IMR-90 (cell line): ENCODE results near the gene PTPN13.

ENCODE experiments used
- CTCF ChIP-seq: conservative IDR thresholded peaks from 2 replicates; pipeline ENCODE4 v1.5.1; 2012; ENCODE audit warnings: mild to moderate bottlenecking, low read depth, low read length, improper control_type of control experiment
- MXI1 ChIP-seq: IDR thresholded peaks from 2 replicates; pipeline ENCODE4 v1.6.1; 2012; ENCODE audit warnings: low read depth, mild to moderate bottlenecking, low read length, moderate library complexity, borderline replicate concordance
- POLR2A ChIP-seq: IDR thresholded peaks from 2 replicates; pipeline ENCODE4 v1.6.1; 2012; ENCODE audit warnings: mild to moderate bottlenecking, low read depth, low read length
- RAD21 ChIP-seq: IDR thresholded peaks from 2 replicates; pipeline ENCODE4 v1.6.1; 2012; ENCODE audit warnings: low read length, improper control_type of control experiment
- USF2 ChIP-seq: fragments of 150-350 bp; IDR thresholded peaks from 2 replicates; pipeline ENCODE4 v1.6.1; 2017; ENCODE audit warnings: mild to moderate bottlenecking, antibody characterized with exemption, low read length, low read depth

GRCh38 chr4:86757468-86757867 lies 163.4 kb downstream of the PTPN13 start:
- TF ChIP-seq USF2 (no peak), POLR2A (no peak), CTCF (no peak), MXI1 (no peak), RAD21 (no peak)
